Loucy (cell line): ENCODE measurements around the gene MYO3B.

ENCODE experiments used
- H2AFZ ChIP-seq: fragments of 200-600 bp; sonication (generic); 2 replicates; pipeline ENCODE4 v1.6.0; 2016; ENCODE audit warnings: antibody characterized with exemption, mild to moderate bottlenecking, low read length, moderate library complexity
- H3F3A ChIP-seq: fragments of 200-600 bp; 2 replicates; pipeline ENCODE4 v1.6.0; 2016; ENCODE audit warnings: antibody characterized with exemption, low read depth, mild to moderate bottlenecking
- H3K27me3 ChIP-seq: fragments of 200-600 bp; sonication (generic); 2 replicates; pipeline ENCODE4 v1.6.1; 2014; ENCODE audit warnings: low read length, mild to moderate bottlenecking; ENCODE audit not compliant: insufficient read depth, poor library complexity, severe bottlenecking
- H3K36me3 ChIP-seq: fragments of 200-600 bp; sonication (generic); 2 replicates; pipeline ENCODE4 v1.6.1; 2016; ENCODE audit warnings: low read length; ENCODE audit not compliant: insufficient read depth
- H3K4me1 ChIP-seq: fragments of 200-600 bp; sonication (generic); 2 replicates; pipeline ENCODE4 v1.5.1; 2014; ENCODE audit warnings: low read length, mild to moderate bottlenecking; ENCODE audit not compliant: insufficient read depth, poor library complexity, severe bottlenecking
- H3K4me2 ChIP-seq: fragments of 200-600 bp; sonication (generic); 2 replicates; pipeline ENCODE4 v1.6.0; 2014; ENCODE audit warnings: antibody characterized with exemption, low read length, low read depth, mild to moderate bottlenecking; ENCODE audit not compliant: poor library complexity, severe bottlenecking
- H3K4me3 ChIP-seq: fragments of 200-600 bp; sonication (generic); 2 replicates; pipeline ENCODE4 v1.5.1; 2014; ENCODE audit warnings: low read length, mild to moderate bottlenecking, mixed read lengths; ENCODE audit not compliant: poor library complexity, severe bottlenecking
- H3K79me2 ChIP-seq: fragments of 200-600 bp; sonication (generic); 2 replicates; pipeline ENCODE4 v1.6.1; 2014; ENCODE audit warnings: low read length; ENCODE audit not compliant: insufficient read depth
- H3K9ac ChIP-seq: fragments of 200-600 bp; sonication (generic); 2 replicates; pipeline ENCODE4 v1.6.0; 2014; ENCODE audit warnings: mild to moderate bottlenecking, low read depth, low read length, moderate library complexity; ENCODE audit not compliant: poor library complexity, severe bottlenecking
- H3K9me2 ChIP-seq: fragments of 200-600 bp; sonication (generic); replicated peaks from 2 replicates; pipeline ENCODE4 v1.6.1; 2016; ENCODE audit warnings: low read depth, low read length, mixed read lengths
- H3K9me3 ChIP-seq: fragments of 200-600 bp; sonication (generic); 2 replicates; pipeline ENCODE4 v1.6.1; 2014; ENCODE audit warnings: mild to moderate bottlenecking, antibody characterized with exemption, low read length, low read depth; ENCODE audit not compliant: insufficient read depth
- H4K20me1 ChIP-seq: fragments of 200-600 bp; sonication (generic); 2 replicates; pipeline ENCODE4 v1.6.0; 2014; ENCODE audit warnings: antibody characterized with exemption, low read length, mild to moderate bottlenecking; ENCODE audit not compliant: insufficient read depth, poor library complexity, severe bottlenecking
- EZH2phosphoT487 ChIP-seq: fragments of 200-600 bp; IDR thresholded peaks from 2 replicates; pipeline ENCODE4 v1.6.1; 2018; ENCODE audit warnings: antibody characterized with exemption, mild to moderate bottlenecking, moderate library complexity, borderline replicate concordance
- TF ChIP-seq, protein P1 (sequence below): fragments of 200-600 bp; sonication (generic); conservative IDR thresholded peaks from 2 replicates; pipeline ENCODE4 v1.5.1; 2014; ENCODE audit warnings: mild to moderate bottlenecking, antibody characterized with exemption, low read length

The MYO3B gene

DNA sequence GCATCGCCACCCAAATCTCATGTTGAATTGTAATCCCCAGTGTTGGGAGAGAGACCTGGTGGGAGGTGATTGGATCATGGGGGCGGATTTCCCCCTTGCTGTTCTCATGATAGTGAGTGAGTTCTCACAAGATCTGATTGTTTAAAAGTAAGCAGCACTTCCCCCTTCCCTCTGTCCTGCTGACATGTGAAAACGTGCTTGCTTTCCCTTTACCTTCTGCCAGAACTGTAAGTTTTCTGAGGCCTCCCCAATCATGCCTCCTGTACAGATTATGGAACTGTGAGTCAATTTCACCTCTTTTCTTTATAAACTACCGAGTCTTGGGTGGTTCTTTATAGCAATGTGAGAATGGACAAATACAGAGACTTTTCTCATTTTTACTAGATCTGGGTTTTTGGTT, 375.8 kb downstream of the MYO3B start:
- Histone ChIP-seq H3K9me3 (peaks cover 6% of the 10 kb centered on the region; the same call in 1 of the 2 replicates), H4K20me1 (no peaks in the 10 kb centered on the region), H3K4me3 (no peak overlapping the region), H2AFZ (no peak overlapping the region), H3K4me1 (no peaks in the 10 kb centered on the region), H3K9me2 (no peaks in the 10 kb centered on the region), H3F3A (no peaks in the 10 kb centered on the region), H3K79me2 (no peaks in the 10 kb centered on the region), H3K4me2 (no peak overlapping the region), H3K27me3 (no peaks in the 10 kb centered on the region), H3K36me3 (no peaks in the 10 kb centered on the region), H3K9ac (no peak overlapping the region)
- TF ChIP-seq EZH2phosphoT487 = no peak
- TF ChIP-seq, protein P1, sequence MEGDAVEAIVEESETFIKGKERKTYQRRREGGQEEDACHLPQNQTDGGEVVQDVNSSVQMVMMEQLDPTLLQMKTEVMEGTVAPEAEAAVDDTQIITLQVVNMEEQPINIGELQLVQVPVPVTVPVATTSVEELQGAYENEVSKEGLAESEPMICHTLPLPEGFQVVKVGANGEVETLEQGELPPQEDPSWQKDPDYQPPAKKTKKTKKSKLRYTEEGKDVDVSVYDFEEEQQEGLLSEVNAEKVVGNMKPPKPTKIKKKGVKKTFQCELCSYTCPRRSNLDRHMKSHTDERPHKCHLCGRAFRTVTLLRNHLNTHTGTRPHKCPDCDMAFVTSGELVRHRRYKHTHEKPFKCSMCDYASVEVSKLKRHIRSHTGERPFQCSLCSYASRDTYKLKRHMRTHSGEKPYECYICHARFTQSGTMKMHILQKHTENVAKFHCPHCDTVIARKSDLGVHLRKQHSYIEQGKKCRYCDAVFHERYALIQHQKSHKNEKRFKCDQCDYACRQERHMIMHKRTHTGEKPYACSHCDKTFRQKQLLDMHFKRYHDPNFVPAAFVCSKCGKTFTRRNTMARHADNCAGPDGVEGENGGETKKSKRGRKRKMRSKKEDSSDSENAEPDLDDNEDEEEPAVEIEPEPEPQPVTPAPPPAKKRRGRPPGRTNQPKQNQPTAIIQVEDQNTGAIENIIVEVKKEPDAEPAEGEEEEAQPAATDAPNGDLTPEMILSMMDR = no peak

DNA sequence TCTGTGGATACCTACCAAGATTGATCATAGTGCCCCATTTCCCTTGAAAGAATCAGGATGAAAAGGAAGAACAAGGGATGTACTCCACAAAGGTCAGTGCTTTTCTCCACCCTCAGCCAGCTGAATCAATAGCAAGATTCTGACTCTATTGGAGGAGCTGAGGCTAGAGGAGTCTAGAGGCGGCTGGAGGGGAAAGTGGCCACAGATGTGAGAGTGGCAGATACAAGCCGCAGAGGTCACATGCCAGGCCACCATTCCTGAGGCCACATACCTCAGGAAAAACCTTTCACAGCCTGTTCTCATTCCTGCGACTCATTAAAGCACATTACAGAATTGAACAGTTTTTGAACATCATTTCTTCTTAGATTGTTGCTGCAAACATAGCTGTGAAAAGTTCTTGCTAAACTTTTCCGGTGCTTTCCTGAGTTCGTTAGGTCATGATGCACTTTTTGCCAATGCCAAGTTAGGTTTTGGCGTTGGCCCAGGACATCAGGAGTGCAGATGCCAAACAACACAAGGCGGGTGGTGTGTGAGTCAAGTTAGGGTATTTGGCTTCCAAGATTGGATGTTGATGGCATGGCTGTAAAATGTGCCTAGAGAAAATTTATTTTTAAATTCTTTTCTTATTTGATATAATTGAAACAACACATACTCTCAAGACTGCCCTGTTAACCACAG, 376.5 kb downstream of the MYO3B start:
- Histone ChIP-seq H4K20me1 (no peaks in the 10 kb centered on the region), H3K4me3 (no peak overlapping the region), H3K4me2 (no peak overlapping the region), H3K9ac (no peak overlapping the region), H2AFZ (no peak overlapping the region), H3K36me3 (no peaks in the 10 kb centered on the region), H3K9me3 (peaks cover 6% of the 10 kb centered on the region; the same call in 1 of the 2 replicates), H3F3A (no peaks in the 10 kb centered on the region), H3K79me2 (no peaks in the 10 kb centered on the region), H3K9me2 (no peaks in the 10 kb centered on the region), H3K27me3 (peaks cover 3% of the 10 kb centered on the region), H3K4me1 (no peaks in the 10 kb centered on the region)
- no peak for TF ChIP-seq EZH2phosphoT487
- TF ChIP-seq, protein P1 = no peak

GRCh38 chr2:170562928-170563327, 385.0 kb downstream of the MYO3B start:
- Histone ChIP-seq H3K9me2 (no peaks in the 10 kb centered on the region), H3K4me1 (no peaks in the 10 kb centered on the region), H3K4me3 (no peak overlapping the region), H3K4me2 (no peak overlapping the region), H2AFZ (no peak overlapping the region), H3K27me3 (peaks cover 3% of the 10 kb centered on the region), H3K79me2 (no peaks in the 10 kb centered on the region), H3K9ac (no peak overlapping the region), H3K36me3 (no peaks in the 10 kb centered on the region), H3K9me3 (no peaks in the 10 kb centered on the region), H3F3A (no peaks in the 10 kb centered on the region), H4K20me1 (no peaks in the 10 kb centered on the region)
- TF ChIP-seq, protein P1 = no peak
- TF ChIP-seq EZH2phosphoT487 = no peak
